ENCODE data around the gene NXF1.

DNA sequence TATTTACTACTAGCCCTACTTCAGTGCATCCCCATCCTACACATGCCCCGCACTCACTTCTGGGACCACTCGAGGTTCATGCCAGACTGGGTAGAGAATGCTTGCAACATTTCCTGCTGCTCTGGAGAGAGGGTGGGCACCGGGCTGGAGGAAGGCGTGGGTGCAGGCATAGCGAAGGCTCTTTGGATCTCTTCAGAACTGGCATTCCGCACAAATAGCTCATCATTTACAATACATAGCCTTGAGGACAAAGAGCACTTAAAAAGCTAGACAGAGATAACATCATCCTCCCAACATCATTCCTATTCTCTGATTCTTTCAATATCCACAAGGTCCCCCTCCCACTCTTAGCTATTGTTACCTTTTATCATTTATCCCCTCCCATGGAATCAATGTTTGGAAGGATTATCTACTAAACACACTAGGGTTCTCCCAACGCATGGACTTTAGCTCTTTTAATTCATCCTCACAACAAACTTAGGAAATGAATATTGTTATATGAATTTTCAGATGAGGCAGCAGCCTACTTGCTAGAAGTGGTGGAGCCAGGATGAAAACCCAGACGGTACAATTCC is 11.0 kb downstream of the NXF1 start:
- TF ChIP-seq, protein P1, sequence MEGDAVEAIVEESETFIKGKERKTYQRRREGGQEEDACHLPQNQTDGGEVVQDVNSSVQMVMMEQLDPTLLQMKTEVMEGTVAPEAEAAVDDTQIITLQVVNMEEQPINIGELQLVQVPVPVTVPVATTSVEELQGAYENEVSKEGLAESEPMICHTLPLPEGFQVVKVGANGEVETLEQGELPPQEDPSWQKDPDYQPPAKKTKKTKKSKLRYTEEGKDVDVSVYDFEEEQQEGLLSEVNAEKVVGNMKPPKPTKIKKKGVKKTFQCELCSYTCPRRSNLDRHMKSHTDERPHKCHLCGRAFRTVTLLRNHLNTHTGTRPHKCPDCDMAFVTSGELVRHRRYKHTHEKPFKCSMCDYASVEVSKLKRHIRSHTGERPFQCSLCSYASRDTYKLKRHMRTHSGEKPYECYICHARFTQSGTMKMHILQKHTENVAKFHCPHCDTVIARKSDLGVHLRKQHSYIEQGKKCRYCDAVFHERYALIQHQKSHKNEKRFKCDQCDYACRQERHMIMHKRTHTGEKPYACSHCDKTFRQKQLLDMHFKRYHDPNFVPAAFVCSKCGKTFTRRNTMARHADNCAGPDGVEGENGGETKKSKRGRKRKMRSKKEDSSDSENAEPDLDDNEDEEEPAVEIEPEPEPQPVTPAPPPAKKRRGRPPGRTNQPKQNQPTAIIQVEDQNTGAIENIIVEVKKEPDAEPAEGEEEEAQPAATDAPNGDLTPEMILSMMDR (IDR thresholded peaks at IDR 0.05 in 8 of 11, conservative IDR thresholded peaks at IDR 0.05 in 3 of 11), result no peak
- TF ChIP-seq POLR2AphosphoS5 (IDR thresholded peaks at IDR 0.05) (no peak), POLR2A (IDR thresholded peaks at IDR 0.05) (no peak)

Data from spleen (tissue), 7 donors.